HG03432 (cell line): ENCODE results near the gene SUPT4H1.

Experiments used
- ATAC-seq: cut with Tn5 transposase; IDR thresholded peaks from one replicate; pipeline ENCODE4 v1.9.1; 2021; ENCODE audit warnings: mild to moderate bottlenecking, moderate library complexity; ENCODE audit not compliant: unreplicated experiment

Gene SUPT4H1

GRCh38 chr17:58307468-58308172 is 44.4 kb downstream of the SUPT4H1 start:
- ATAC-seq = no peak

DNA sequence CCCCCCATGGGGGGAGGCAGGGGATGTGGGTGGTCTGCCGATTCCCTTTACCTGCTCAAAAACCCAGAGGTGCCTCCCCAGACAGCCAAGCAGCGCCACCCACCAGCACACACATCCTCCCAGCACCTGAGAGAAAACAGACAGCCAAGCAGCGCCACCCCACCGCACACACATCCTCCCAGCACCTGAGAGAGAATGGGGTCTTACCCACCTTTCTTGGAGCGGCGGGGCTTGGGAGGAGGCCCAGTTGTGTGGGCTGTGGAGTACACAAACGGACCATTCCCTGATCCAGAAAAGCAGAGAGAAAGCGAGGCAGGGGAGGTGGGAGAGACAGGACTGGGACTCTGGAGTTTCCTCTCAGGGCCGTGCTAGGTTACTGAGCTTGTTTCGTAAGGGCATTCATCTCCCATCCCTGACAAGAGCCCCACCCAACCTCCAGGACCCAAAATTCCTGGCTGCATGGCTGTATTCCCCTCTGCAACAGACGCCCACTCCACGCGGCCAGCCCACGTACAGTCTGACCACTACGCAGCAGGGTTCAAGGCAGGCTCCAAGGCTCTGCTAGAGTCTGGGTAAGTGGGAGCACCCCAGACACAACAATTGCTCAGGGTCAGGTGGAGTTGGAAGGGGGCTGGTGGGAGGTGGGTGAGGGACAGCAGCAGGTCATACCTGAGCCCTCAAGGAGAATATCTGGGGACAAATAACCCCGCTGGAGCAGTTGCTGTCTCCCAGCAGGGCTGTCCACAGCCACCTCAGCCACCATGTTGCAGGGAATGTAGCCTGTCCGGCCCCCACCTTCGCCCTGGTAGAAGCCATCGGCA is 45.7 kb downstream of the SUPT4H1 start:
- ATAC-seq = no peak

- no peak for ATAC-seq
Measured at GRCh38 chr17:58305626-58306025, 46.4 kb downstream of the SUPT4H1 start.

DNA sequence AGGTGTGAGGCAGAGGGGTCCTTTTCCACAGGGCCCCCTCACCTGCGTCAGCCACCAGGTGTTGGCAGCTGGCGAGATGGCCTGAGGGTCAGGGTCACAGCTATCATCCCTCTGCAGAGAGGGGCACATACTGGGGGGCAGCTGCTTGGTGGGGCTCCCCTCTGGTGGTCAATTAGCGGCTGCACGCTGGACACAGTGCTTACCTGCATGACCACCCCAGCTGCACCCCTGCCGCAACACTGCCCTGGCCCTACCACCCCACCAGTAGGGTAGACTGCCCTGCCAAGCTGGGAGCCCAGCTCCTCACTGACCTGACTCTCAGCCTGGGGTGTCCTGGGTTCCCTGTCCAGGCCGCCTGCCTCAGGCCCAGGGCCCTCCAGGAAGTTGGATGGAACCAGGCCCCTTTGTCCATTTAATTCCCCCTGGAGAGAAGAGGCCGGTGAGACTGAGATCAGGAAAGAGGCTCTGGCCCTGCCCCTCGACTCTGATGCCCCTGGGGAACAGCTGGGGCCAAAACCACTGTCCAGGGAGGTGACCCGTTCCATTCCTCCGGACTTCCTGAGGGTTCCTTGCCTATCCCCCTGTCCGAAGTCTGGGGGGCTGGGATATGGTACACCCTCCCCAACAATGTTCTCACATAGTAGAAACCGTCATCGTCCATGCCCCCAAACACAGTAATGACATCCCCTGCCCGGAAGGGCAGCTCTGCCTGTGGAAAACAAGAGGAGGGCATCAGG is 47.1 kb downstream of the SUPT4H1 start:
- ATAC-seq = no peak

GRCh38 chr17:58303971-58304749 is 47.8 kb downstream of the SUPT4H1 start:
- no peak for ATAC-seq

DNA sequence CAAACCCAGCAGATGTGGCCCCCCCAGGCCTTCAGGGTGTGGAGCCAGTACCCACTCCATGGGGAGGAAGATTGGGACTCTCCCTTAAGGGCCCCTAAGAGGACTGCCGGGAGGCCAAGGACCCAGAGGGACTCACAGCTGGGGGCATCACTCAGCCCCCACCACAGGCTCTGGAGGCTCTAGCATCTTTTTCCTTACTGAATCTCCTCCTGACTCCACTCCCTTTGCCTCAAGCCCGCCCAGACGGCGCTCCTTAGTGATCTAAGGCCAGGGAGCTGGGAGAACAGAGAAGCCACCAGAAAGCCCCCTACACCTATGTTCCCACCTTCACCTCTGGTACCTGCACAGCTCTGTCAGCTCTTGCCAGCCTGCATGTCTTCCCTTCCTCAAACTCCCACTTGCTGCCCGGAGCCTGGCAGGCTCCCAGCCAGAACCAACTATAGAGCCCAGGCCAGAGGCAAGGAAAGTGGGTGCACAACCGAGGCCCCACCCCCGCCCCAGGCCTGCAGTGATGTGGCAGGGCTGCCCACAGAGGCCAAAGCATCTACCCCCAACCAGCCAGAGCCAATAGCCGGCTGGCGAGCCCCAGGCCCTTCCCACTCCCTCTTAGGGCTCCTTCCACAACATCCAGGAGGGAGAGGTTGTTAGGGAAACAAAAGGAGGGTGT is 48.9 kb downstream of the SUPT4H1 start:
- no peak for ATAC-seq

- no peak for ATAC-seq
Measured at GRCh38 chr17:58302171-58302918, 49.7 kb downstream of the SUPT4H1 start.

DNA sequence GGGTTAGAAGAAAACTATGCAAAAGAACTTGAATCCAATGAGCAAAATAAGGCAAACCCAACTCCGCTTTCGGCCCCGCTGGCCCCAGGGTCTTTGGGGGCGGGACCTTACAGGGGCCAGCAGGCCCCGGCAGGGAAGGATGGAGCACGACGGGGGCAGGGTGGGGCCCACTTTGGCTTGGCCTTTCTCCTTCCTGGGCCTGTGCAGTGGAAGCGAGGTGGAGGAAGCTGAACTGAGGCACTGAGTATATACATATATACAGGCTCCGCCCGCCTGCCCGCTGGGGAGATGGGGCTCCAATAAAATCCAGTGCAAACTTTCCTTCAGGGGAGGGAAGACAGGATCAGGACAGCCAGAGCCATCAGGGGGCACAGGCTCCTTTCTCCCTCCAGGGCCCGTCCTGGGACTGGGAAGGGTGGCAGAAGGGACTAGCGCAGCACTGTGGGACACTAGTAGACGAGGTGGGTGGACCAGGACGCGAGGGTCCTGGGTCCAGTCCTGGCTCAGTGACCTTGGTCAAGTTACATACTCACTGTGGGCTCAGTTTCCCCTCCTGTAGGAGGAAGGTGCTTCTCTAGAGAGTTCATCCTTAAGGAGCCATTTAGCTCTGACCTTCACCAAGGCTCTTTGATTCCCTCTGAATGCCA is 50.4 kb downstream of the SUPT4H1 start:
- no peak for ATAC-seq

DNA sequence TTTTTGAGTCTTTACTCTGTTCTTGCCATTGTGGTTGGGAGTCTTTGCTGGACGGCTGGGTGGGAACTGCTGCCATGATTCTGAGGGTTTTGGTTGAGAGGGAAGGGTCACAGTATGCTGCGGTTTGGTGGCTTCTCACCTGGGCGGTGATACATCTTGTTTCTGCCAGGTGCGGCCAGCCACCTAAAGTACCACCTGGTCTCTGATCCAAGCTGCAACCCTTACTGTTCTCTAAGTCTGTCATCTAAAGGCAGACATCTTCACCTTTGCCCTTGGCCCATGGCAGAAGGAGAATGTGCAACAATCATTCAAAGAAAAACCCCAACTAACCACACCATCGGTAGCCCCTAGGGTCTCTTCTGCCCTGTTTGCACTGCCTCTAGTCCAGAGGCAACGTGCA is 51.7 kb downstream of the SUPT4H1 start:
- ATAC-seq = no peak
